ENCODE results near the gene LILRB2. TPM values are rescaled to one million over a fixed set of nuclear protein-coding genes. Genes with fewer than 3 reads are reported as not detected.
"Not testable (repeated sequence)": the region's sequence is repeated elsewhere in the genome, so short reads cannot be mapped to it uniquely, and the experiment has no call there.

LILRB2 gene
- total RNA-seq, 2 donors from 2014 or later, result not detected

DNA sequence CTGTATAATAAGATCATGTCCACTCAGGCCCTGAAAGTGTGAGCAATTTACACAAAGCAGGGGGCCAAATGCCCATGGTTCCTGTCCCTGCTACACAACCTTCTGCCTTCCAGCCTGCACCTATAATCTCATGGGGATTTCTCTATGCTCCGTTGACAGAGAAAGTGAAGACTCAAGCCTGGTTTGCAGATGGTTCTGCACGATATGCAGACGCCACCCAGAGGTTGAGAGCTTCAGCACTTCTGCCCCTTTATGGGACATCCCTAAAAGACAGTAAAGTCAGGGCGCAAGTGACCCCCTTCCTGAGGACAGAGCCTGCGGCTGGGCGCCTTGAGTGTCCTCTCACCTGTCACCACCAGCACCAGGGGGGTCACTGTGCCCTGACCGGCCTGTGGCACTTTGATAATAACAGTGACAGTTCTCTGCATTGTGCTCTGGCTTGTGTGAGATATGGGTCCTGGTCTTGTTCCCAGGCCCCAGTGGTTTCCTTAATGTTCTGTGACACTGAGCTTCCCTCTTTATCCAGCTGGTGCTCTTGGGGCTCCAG lies 16.9 kb upstream of the LILRB2 start:
- H3K27me3 Mint-ChIP-seq (ENCODE audit: low read depth), result peaks cover 25% of the 10 kb centered on the region
- H3K9me3 Mint-ChIP-seq, result peaks cover 0 to 1% of the 10 kb centered on the region in 2 donors
- H3K27ac Mint-ChIP-seq, result no peak overlapping the region
- no peaks in the 10 kb centered on the region for H3K4me1 Mint-ChIP-seq (ENCODE audit: low read depth)
- H3K36me3 Mint-ChIP-seq (ENCODE audit: insufficient read depth in 2 of 2), result peaks cover 0 to 2% of the 10 kb centered on the region in 2 donors
- ATAC-seq (replicated peaks in 1 of 2), result no peak
- DNase-seq, result no peak
- no peak overlapping the region for H3K4me3 Mint-ChIP-seq

DNA sequence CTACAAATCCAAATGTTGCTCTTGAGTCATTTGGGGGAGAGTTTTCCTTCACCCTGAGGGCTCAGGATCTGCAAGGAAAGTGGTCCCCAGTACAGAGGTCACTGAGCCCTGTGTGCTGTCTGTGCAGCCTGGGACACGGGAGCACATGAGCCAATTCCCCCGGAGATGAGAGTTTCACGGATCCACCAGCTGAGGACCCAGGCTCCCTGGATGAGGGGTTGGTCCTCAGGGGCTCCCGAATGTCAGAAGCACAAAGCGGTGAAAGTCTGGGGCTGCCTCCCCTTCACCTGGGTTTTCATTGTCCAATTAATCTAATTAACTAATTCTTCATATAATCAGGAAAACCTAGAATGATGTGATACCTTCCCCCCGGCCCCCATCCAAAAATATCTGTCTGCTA lies 13.6 kb upstream of the LILRB2 start:
- ATAC-seq (replicated peaks in 1 of 2) (no peak), DNase-seq (no peak)
- H3K36me3 Mint-ChIP-seq (ENCODE audit: insufficient read depth in 2 of 2), result peaks cover 0 to 2% of the 10 kb centered on the region in 2 donors
- H3K4me3 Mint-ChIP-seq, result no peak overlapping the region
- no peaks in the 10 kb centered on the region for H3K4me1 Mint-ChIP-seq (ENCODE audit: low read depth)
- peaks cover 37% of the 10 kb centered on the region for H3K27me3 Mint-ChIP-seq (ENCODE audit: low read depth)
- no peak overlapping the region for H3K27ac Mint-ChIP-seq
- H3K9me3 Mint-ChIP-seq, result peaks cover 0 to 1% of the 10 kb centered on the region in 2 donors

DNA sequence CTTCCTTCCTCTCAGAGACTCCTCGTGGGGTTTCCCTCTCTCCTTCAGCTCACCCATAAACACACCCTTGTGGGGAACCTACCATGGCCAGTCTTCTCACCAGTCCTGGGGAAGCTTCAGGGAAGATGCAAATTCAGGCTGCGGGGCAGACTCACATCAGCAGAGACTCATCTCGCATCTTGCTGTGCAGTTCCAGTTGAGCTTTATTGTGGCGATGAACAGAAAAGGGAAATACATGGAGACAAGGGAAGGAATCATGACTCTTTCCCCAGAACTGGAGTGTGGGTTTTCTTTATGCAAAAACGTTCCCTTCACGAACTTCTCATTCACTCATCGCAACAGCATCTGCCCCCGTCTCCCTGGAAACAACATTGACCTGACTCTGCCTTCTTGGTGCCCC lies 8.2 kb upstream of the LILRB2 start:
- DNase-seq; H3K36me3 Mint-ChIP-seq (ENCODE audit: insufficient read depth in 2 of 2); H3K9me3 Mint-ChIP-seq; H3K27ac Mint-ChIP-seq; ATAC-seq (replicated peaks in 1 of 2); H3K4me3 Mint-ChIP-seq; H3K4me1 Mint-ChIP-seq (ENCODE audit: low read depth): not testable (repeated sequence)
- peaks cover 50% of the 10 kb centered on the region for H3K27me3 Mint-ChIP-seq (ENCODE audit: low read depth)

DNA sequence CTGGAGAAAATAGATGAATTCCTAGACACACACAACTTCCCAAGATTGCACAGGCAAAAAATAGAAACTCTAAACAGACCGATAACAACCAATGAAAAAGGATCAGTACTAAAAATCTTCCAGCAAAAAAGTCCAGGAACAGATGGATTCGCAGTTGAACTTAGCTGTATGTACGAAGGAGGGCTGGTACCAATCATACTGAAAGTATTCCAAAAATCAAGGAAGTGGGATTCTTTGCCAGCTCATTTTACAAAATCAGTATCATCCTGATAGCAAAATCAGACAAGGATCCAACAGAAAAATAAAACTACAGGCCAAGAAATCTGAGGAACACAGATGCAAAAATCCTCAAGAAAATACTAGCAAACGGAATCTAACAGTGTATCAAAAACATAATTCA lies 6.5 kb upstream of the LILRB2 start:
- Mint-ChIP-seq H3K27ac (no peak overlapping the region), H3K27me3 (ENCODE audit: low read depth) (peaks cover 46% of the 10 kb centered on the region), H3K9me3 (no peaks in the 10 kb centered on the region), H3K4me1 (ENCODE audit: low read depth) (no peaks in the 10 kb centered on the region), H3K4me3 (no peak overlapping the region), H3K36me3 (ENCODE audit: insufficient read depth in 2 of 2) (no peaks in the 10 kb centered on the region)
- DNase-seq (no peak), ATAC-seq (replicated peaks in 1 of 2) (no peak)

DNA sequence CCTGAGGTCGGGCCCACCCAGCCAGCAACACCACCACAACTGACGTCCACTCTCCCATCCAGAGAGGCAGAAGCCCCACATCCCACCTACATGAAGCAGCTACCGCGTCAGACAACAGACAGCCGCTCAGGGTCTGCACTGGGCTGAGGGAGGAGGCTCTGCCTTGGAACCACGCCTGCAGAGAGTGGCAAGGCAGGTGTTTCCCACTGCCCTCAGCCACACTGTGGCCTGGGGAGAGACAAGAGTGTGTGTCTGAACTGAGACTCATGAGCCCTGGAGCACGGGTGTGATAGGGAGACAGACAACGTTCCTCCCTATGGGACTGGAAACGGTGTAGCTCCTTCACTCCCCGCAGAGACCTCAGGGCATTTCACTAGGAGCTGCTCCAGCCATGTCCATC lies 5.4 kb upstream of the LILRB2 start:
- H3K4me3 Mint-ChIP-seq; H3K36me3 Mint-ChIP-seq (ENCODE audit: insufficient read depth in 2 of 2); ATAC-seq (replicated peaks in 1 of 2); H3K9me3 Mint-ChIP-seq; DNase-seq; H3K27ac Mint-ChIP-seq; H3K4me1 Mint-ChIP-seq (ENCODE audit: low read depth): not testable (repeated sequence)
- peaks cover 50% of the 10 kb centered on the region for H3K27me3 Mint-ChIP-seq (ENCODE audit: low read depth)

DNA sequence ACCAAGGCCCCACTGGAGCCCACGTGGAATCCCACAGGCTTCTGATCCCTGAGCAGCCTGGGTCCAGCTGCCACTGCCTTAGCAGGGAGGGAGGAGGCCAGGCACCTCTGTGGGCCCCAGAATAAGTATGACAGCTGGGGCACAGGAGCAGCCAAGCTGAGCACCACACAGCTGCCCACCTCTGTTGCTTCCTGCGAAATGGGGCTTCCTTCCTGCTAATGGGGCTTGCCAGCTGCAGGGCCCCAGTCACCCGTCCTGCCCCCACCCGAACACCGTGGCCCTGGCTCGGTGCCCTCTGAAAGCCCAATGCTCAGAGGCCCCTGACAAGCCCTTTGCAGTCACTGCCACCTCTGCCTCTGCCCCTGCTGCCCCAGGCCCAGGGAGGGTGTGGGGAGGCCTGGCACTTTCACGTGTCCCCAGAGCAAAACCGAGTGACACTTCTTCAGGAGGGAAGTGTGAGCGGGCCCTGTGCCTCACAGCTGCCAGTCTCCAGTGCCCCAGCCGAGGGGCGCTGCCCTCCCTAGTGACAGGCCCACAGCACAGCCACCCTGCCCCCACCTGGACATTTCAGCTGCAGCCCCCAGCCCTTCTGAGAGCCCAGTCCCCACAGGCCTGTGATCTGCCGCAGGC lies 4.6 kb upstream of the LILRB2 start:
- ATAC-seq (replicated peaks in 1 of 2), result peak in 1 of 2 donors; percentile 49
- DNase-seq; H3K4me3 Mint-ChIP-seq; H3K27ac Mint-ChIP-seq; H3K4me1 Mint-ChIP-seq (ENCODE audit: low read depth); H3K36me3 Mint-ChIP-seq (ENCODE audit: insufficient read depth in 2 of 2); H3K9me3 Mint-ChIP-seq: not testable (repeated sequence)
- peaks cover 54% of the 10 kb centered on the region for H3K27me3 Mint-ChIP-seq (ENCODE audit: low read depth)

DNA sequence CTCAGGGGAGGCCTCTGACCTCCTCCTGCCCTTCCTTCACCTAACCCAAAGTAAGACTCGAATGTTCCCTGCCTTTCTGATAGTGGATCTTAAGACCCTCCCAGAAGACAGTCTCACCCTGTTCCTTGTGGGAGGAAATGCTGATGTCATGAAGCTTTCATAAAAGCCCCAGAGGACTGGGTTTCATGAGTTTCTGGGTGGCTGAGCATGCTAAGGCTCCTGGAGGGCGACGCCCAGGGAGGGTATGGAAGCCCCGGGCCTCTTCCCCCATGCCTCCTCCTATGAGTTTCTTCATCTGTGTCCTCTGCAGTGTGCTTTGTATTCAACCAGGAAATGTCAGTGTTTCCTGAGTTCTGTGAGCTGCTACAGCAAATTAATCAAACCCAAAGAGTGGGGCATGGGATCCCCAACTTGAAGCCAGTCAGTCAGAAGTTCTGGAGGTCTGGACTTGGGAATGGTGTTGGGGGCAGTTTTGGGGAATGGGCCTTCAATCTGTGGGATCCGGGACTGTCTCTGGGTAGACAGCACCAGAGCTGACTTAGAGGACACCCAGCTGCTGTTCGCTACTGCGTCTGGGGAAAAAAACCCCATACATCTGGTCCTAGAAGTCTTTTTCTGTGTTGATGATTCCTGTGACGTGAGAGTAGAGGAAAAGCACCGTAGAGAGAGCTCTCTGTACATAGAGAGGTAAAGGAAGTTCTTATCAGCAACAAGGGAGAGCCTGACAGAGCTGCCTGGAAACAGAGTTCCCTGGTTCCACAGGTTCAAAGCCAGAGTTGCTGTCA lies 2.0 kb upstream of the LILRB2 start:
- Mint-ChIP-seq H3K4me3 (no peak overlapping the region), H3K9me3 (no peaks in the 10 kb centered on the region), H3K36me3 (ENCODE audit: insufficient read depth in 2 of 2) (no peaks in the 10 kb centered on the region), H3K4me1 (ENCODE audit: low read depth) (no peaks in the 10 kb centered on the region), H3K27ac (no peak overlapping the region), H3K27me3 (ENCODE audit: low read depth) (peaks cover 60% of the 10 kb centered on the region)
- DNase-seq, result no peak
- no peak for ATAC-seq (replicated peaks in 1 of 2)

DNA sequence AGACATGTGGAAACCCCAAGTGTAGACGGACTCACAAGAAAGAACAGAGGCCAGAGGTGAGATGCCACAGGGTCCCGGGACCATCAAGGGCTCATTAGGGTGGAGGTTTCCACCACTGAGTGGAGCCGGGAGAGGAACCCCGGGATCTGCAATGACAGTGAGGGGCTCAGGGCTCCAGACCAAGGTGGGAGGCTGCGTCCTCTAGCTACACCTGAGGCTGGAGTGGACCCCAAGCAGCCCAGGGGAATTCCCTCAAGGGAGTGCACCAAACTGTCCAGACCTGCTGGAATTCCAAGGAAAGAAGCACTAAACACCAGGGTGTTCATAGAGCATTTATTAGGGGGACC lies 792 bp upstream of the LILRB2 start:
- not testable (repeated sequence) for H3K4me3 Mint-ChIP-seq; H3K9me3 Mint-ChIP-seq; ATAC-seq (replicated peaks in 1 of 2); H3K27ac Mint-ChIP-seq; DNase-seq; H3K36me3 Mint-ChIP-seq (ENCODE audit: insufficient read depth in 2 of 2); H3K4me1 Mint-ChIP-seq (ENCODE audit: low read depth)
- peaks cover 51% of the 10 kb centered on the region for H3K27me3 Mint-ChIP-seq (ENCODE audit: low read depth)

DNA sequence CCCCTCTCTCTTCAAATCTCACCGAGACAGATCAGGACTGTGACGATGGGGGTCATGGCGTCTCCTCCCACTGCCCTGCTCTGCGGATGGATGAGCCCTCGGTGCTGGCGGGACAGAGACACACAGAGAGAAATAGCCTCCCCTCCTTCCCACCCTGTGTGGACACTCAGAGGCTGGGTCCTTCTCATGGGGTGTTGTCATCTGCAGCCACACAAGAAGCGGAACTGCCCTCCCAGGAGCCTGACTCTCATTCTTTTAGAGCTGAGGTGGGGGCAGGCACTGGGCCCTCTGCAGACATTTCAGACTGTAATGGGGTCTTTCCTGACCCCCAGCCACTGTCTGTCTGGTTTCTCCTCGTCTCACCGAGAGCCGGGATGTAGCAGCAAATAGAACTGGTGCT lies 469 bp downstream of the LILRB2 start:
- H3K27me3 Mint-ChIP-seq (ENCODE audit: low read depth), result peaks cover 51% of the 10 kb centered on the region
- not testable (repeated sequence) for H3K36me3 Mint-ChIP-seq (ENCODE audit: insufficient read depth in 2 of 2); H3K27ac Mint-ChIP-seq; H3K4me3 Mint-ChIP-seq; DNase-seq; H3K4me1 Mint-ChIP-seq (ENCODE audit: low read depth); H3K9me3 Mint-ChIP-seq; ATAC-seq (replicated peaks in 1 of 2)

DNA sequence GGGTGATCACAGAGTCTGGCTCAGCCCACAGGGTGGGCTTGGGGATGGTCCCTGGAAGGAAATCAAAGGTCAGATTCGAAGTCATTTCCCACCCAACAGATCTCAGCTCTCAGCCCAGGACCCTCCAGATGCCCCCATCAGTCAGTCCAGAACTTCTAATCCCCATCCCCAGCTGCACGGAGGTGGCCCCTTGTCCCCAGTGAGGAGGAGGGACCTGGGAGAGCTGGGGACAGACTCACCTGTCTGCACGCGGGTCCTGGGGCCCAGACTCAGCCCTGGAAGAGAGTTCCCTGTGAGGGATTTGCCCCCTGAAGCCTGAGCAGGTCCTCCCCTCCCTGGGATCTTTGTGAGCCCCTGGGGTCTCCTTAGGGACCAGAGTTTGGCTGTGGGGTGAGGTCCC lies 885 bp downstream of the LILRB2 start:
- not testable (repeated sequence) for H3K4me3 Mint-ChIP-seq; H3K36me3 Mint-ChIP-seq (ENCODE audit: insufficient read depth in 2 of 2); ATAC-seq (replicated peaks in 1 of 2); H3K4me1 Mint-ChIP-seq (ENCODE audit: low read depth); DNase-seq; H3K27ac Mint-ChIP-seq; H3K9me3 Mint-ChIP-seq
- peaks cover 50% of the 10 kb centered on the region for H3K27me3 Mint-ChIP-seq (ENCODE audit: low read depth)

DNA sequence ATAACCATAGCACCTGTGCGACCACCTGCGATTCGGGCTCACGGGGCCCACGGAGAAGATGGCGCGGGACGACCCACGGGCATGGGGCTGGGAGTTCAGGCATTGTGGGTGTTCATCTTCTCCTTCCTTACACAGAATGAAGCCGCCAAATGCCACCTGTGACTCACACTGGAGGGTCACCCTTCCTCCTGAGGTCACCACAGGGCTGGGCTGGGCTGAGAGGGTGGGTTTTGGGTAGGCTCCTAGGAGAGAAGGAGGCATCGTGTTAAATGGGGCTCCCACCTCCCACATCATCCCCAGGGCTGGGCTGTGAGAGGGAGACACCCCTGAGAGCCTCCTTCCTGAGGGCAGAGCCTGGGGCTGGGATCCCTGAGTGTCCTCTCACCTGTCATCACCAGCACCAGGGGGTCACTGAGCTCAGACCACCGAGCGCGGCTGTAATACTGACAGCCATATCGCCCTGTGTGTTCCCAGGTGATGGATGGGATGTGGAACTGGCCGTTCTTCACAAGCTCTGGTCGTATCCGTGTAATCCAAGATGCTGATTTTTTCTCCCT lies 1.4 kb downstream of the LILRB2 start:
- H3K27me3 Mint-ChIP-seq (ENCODE audit: low read depth), result peaks cover 45% of the 10 kb centered on the region

DNA sequence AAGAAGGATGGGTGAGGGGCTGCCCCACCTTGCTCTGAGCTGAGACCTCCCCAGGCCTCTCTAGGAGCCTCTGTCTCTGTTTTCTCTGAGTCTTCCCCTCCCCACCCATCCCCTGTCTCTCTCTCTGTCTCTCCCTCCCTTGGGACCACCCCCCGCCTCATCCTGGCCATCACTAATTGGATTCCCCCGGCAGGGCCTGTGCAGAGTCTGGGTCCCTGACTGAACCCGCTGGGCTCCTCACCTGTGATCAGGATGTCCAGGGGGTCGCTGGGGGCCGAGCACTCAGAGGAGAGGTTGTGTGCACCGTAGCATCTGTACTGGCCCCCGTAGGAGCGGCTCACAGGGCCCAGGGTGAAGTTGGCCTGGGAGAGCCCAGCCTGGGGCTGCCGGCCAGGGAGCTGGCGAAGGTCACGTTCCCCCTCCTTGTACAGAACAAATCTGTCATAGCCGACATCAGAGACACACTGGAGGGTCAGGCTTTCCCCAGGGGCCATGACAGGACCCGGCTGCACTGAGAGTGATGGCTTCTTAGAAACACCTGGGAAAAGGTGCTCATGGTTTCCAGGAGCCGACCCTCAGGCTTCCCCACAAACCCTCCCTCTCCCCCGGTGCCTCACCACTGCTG lies 2.2 kb downstream of the LILRB2 start:
- not testable (repeated sequence) for H3K9me3 Mint-ChIP-seq; DNase-seq; H3K4me1 Mint-ChIP-seq (ENCODE audit: low read depth); H3K27ac Mint-ChIP-seq; H3K4me3 Mint-ChIP-seq; H3K36me3 Mint-ChIP-seq (ENCODE audit: insufficient read depth in 2 of 2); ATAC-seq (replicated peaks in 1 of 2)
- peaks cover 47% of the 10 kb centered on the region for H3K27me3 Mint-ChIP-seq (ENCODE audit: low read depth)

More for the DNA sequence above, 1.4 kb downstream of the LILRB2 start:
- DNase-seq, result no peak
- H3K36me3 Mint-ChIP-seq (ENCODE audit: insufficient read depth in 2 of 2), result no peaks in the 10 kb centered on the region
- H3K27ac Mint-ChIP-seq, result no peak overlapping the region
- no peak overlapping the region for H3K4me3 Mint-ChIP-seq
- H3K9me3 Mint-ChIP-seq, result no peaks in the 10 kb centered on the region
- no peak for ATAC-seq (replicated peaks in 1 of 2)
- no peaks in the 10 kb centered on the region for H3K4me1 Mint-ChIP-seq (ENCODE audit: low read depth)

DNA sequence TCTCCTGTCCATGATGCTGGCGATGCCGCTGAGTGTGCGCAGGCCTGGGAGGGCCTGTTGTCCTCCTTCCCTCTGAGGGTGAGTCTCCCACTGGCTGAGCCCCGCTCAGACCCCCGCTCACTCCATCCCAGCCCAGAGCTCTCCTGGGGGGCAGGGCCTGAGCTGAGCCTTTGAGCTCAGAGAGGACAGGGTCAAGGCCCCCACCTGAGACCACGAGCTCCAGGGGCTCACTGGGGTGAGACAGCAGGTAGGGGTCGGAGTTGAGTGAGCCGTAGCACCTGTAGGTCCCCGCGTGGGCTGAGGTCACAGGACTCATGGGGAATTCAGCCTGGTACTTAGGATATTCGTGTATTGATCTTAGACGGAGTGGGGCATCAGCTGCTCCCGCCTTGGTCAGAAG lies 2.9 kb downstream of the LILRB2 start:
- H3K4me3 Mint-ChIP-seq; H3K4me1 Mint-ChIP-seq (ENCODE audit: low read depth); H3K27ac Mint-ChIP-seq; ATAC-seq (replicated peaks in 1 of 2); H3K9me3 Mint-ChIP-seq; H3K36me3 Mint-ChIP-seq (ENCODE audit: insufficient read depth in 2 of 2); DNase-seq: not testable (repeated sequence)
- H3K27me3 Mint-ChIP-seq (ENCODE audit: low read depth), result peaks cover 44% of the 10 kb centered on the region

All from activated T-cell treated with anti-CD3 and anti-CD28 coated beads, Interleukin-2, amount 50 U/mL, for 72 hours (primary cell).